HG03108 (cell line): ENCODE data around the gene ASTN2.
A peak's percentile ranks its signal among the peaks of the same experiment; 100 is the strongest.

ENCODE experiments used
- ATAC-seq: cut with Tn5 transposase; IDR thresholded peaks from one replicate; pipeline ENCODE4 v1.9.1; 2021; ENCODE audit warnings: moderate library complexity; ENCODE audit not compliant: unreplicated experiment

ASTN2 gene

GRCh38 chr9:116688806-116689485 is 725.9 kb downstream of the ASTN2 start:
- ATAC-seq = no peak

- ATAC-seq = no peak
Measured at GRCh38 chr9:116687754-116688135, 727.1 kb downstream of the ASTN2 start.

DNA sequence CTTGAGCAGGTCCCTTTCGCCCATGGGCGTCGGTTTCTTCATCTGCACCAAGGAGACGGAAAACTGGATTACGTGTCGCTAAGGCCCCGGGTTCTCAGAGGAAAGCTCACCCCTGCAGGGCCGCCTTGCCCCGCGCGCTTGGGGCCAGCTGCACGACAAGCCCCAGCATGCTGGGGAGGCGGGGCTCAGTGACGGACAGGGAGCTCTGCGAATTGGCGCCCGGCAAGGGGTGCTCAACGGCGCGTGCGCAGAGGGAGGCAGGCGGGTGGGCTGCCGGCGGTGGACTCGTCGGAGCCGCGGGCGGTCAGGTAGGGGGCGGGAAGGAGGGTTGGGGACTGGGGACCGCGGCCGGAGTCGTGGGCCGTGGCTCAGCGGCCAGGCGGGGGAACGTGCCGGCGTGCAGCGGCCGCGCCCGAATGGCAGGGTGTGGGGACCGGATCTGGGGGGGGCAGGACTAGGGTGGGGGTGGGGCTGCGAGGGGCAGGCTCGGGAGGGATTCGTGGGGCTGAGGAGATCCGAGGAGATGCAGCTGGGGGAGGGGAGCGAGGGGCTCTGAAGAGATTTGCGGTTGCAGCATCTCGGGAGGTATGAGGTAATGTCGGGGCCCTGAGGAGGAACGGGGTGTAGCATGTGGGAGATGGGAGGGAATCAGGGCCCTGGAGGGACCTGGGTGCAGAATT is 727.6 kb downstream of the ASTN2 start, which contains the start of gene TRIM32:
TRIM32 (plus strand) TSS at position 232 of the 680 bp plus-strand sequence. CDS start 10,438 bp downstream, outside the sequence.
- ATAC-seq = peak; percentile 99

- peak; percentile 25 for ATAC-seq
Measured at GRCh38 chr9:116686693-116687073, 728.2 kb downstream of the ASTN2 start.

GRCh38 chr9:116686135-116686534 is 728.7 kb downstream of the ASTN2 start:
- no peak for ATAC-seq

- no peak for ATAC-seq
Measured at GRCh38 chr9:116685166-116685565, 729.7 kb downstream of the ASTN2 start.

- ATAC-seq = no peak
Measured at GRCh38 chr9:116683535-116683934, 731.3 kb downstream of the ASTN2 start.

- ATAC-seq = no peak
Measured at GRCh38 chr9:116674210-116674980, 740.5 kb downstream of the ASTN2 start.

DNA sequence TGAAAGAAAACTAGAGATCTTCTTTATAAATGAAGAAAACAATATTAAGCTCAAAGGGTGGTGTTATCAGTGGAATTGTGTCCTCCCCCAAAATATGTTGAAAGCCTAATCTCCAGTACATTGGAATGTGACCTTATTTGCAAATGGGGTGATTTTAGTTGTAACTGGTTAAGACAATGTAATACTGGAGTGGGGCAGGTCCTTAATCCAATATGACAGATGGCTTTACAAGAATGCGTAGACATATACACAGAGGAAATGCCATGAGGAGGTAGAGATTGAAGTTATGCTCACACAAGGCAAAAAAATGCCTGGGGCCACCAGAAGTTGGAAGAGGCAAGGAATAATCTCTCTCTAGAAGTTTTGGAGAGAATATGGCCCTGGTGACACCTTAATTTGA is 741.5 kb downstream of the ASTN2 start:
- ATAC-seq = no peak

DNA sequence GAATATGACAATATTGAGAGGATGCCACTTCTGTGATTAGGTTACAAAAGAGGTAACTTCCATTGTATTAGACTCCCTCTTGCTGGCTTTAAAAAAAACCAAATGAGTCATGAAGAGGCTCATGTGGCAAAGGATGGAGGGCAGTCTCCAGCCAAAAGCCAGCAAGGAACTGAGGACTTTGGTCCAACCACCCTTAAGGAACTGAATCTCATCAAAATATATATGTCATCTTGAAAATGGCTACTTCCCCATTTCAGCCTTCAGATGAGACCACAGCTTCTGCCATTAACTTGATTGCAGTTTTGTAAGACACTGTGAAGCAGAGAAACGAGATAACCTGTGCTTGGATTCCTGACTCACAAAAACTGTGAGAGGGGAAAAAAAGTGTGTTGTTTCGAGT is 743.3 kb downstream of the ASTN2 start:
- ATAC-seq = no peak

GRCh38 chr9:116668970-116669695 is 745.7 kb downstream of the ASTN2 start:
- ATAC-seq = no peak

GRCh38 chr9:116663581-116663980 is 751.3 kb downstream of the ASTN2 start:
- no peak for ATAC-seq

- no peak for ATAC-seq
Measured at GRCh38 chr9:116662646-116663310, 752.1 kb downstream of the ASTN2 start.

GRCh38 chr9:116661037-116661954 is 753.6 kb downstream of the ASTN2 start:
- no peak for ATAC-seq

DNA sequence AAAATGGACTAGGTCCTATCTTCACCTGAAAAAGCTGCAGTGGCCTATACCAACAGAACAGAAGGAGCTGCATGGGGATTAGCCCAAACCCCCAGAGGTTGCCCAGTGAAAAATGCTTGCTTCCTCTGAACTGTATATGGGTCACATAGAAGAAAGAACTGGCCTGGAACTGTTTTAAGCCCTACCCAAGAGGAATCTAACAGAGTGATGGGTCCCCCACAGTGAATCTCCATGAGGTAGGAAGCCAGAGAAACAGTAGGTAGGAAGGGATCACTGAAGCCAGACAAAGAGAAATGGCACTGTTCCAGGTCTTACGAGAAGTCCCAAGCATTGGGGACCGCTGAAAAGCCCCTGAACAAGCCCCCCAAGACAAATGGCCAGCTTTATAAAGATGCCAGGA is 756.6 kb downstream of the ASTN2 start:
- ATAC-seq = no peak

DNA sequence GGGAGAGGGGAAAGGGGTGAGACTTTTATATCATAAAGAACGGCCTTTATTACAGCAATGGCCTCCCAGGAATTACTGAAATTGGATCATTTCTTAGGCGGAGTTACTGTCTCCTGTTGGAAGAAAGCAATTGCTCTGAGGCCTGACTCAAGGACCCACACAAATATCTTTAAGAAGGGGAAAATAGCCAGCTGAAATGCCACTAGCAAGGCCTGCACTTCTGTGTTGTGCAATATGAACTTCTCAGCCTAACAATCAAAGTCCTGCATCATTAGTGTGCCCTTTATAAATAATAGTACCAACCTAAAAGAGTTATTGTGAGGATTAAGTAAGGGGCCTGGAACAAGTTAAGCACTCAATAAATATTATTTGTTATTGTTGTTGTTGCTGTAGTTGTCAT is 757.9 kb downstream of the ASTN2 start:
- no peak for ATAC-seq

DNA sequence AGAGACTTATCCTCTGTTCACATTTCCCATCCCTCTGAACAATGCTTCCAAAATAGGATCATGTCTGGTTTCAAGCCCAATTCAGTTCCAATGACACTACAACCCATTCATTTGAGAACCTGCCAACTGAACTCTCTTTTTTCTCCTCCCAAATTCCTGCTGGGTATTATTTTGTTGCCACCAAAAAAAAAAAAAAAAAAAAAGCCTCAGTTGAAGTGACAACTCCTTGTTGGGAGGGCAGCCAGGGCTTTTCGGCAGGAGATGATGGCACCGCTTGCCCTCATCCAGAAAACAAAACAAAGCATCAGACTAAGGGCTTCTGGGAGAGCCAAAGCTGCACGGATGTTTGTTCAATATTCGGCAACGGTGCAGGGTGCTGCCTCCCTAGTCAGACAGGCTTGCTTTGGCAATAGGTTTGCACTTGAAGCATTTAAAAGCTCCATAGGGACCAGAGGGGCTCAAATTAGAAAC is 758.3 kb downstream of the ASTN2 start:
- ATAC-seq = no peak

GRCh38 chr9:116654059-116654355 is 760.9 kb downstream of the ASTN2 start:
- ATAC-seq = no peak

DNA sequence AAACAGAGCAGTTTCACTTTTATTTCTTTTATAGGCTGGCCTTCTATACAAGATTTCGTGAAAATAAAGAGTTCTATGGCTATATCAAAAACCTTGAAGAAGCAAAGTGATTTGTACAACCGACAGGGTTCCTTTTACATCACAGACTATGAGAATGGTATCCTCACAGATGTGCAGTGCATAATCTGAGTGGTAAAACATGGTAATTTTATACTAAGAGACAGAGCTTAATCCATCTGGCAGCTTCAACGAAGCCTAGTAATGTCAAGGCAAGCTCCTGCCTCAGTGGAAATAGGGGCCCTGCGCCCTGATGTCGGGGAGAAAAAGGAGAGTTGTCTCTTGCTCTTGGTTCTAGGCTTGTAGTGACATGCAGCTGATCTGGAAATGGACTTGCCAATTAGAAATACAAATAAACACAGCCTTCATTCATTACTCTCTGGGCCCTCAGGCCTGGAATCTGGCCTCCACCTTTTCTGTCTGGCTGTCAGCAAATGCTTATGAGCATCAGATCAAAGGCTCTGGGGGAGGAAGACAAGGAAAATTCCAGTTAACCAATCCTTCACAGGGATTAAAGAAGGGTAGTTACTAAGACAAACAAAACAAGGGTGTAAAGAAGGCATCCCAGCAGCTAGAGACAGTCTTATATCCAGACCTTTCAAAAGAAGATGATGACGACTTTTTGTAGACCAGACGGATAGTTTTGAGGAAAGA is 761.4 kb downstream of the ASTN2 start:
- no peak for ATAC-seq
